Osteocyte (in vitro differentiated cells): Measurements from ENCODE around the gene GPC5. TPM values are rescaled to one million over a fixed set of nuclear protein-coding genes. Genes with fewer than 3 reads are reported as not detected.

ENCODE experiments used
- DNase-seq: peaks from one replicate; pipeline ENCODE4 v3.0.0; 2021; ENCODE audit warnings: mixed read lengths; ENCODE audit not compliant: unreplicated experiment; ENCODE audit errors: extremely low spot score
- H3K27ac Mint-ChIP-seq: one replicate; pipeline ENCODE4 v1.8.0; 2021; ENCODE audit warnings: mild to moderate bottlenecking, mixed read lengths; ENCODE audit not compliant: unreplicated experiment
- H3K27me3 Mint-ChIP-seq: one replicate; pipeline ENCODE4 v1.8.0; 2021; ENCODE audit warnings: mixed read lengths; ENCODE audit not compliant: unreplicated experiment
- H3K36me3 Mint-ChIP-seq: one replicate; pipeline ENCODE4 v1.8.0; 2021; ENCODE audit warnings: mixed read lengths; ENCODE audit not compliant: unreplicated experiment
- H3K4me1 Mint-ChIP-seq: one replicate; pipeline ENCODE4 v1.8.0; 2021; ENCODE audit warnings: mixed read lengths; ENCODE audit not compliant: unreplicated experiment
- H3K4me3 Mint-ChIP-seq: one replicate; pipeline ENCODE4 v1.8.0; 2021; ENCODE audit warnings: mild to moderate bottlenecking, moderate library complexity, mixed read lengths; ENCODE audit not compliant: unreplicated experiment
- H3K9me3 Mint-ChIP-seq: one replicate; pipeline ENCODE4 v1.8.0; 2021; ENCODE audit warnings: mixed read lengths; ENCODE audit not compliant: unreplicated experiment
- CTCF ChIP-seq: fragments of 200-600 bp; sonication (generic); IDR thresholded peaks from 2 replicates; pipeline ENCODE4 v1.5.0; 2021; ENCODE audit warnings: antibody characterized with exemption, mild to moderate bottlenecking, moderate library complexity
- total RNA-seq: library from RNA; stranded (reverse); gene quantifications from 2 replicates; pipeline ENCODE4 v1.2.1, GENCODE V29; 2021

Gene GPC5
- total RNA-seq, 1 donor from 2014 or later, result 12.9 TPM

GRCh38 chr13:92251671-92252210 lies 853.3 kb downstream of the GPC5 start:
- Mint-ChIP-seq H3K27ac (no peak overlapping the region), H3K9me3 (no peaks in the 10 kb centered on the region), H3K4me3 (no peak overlapping the region), H3K36me3 (no peaks in the 10 kb centered on the region), H3K4me1 (no peaks in the 10 kb centered on the region), H3K27me3 (peaks cover 14% of the 10 kb centered on the region)
- DNase-seq, result no peak
- no peak for TF ChIP-seq CTCF

GRCh38 chr13:92255526-92255925 lies 857.1 kb downstream of the GPC5 start:
- Mint-ChIP-seq H3K36me3 (no peaks in the 10 kb centered on the region), H3K27ac (no peak overlapping the region), H3K27me3 (peaks cover 23% of the 10 kb centered on the region), H3K4me3 (no peak overlapping the region), H3K4me1 (no peaks in the 10 kb centered on the region), H3K9me3 (no peaks in the 10 kb centered on the region)
- DNase-seq, result no peak
- no peak for TF ChIP-seq CTCF

- no peak for DNase-seq
- no peaks in the 10 kb centered on the region for H3K36me3 Mint-ChIP-seq
- H3K27me3 Mint-ChIP-seq, result peaks cover 23% of the 10 kb centered on the region
- TF ChIP-seq CTCF, result no peak
- H3K27ac Mint-ChIP-seq, result no peak overlapping the region
- H3K4me1 Mint-ChIP-seq, result no peaks in the 10 kb centered on the region
- H3K9me3 Mint-ChIP-seq, result no peaks in the 10 kb centered on the region
- H3K4me3 Mint-ChIP-seq, result no peak overlapping the region
These were observed 857.8 kb downstream of the GPC5 start for GRCh38 chr13:92256211-92256610.

GRCh38 chr13:92259046-92259445 lies 860.6 kb downstream of the GPC5 start:
- Mint-ChIP-seq H3K27me3 (peaks cover 17% of the 10 kb centered on the region), H3K36me3 (no peaks in the 10 kb centered on the region), H3K27ac (no peak overlapping the region), H3K4me1 (no peaks in the 10 kb centered on the region), H3K4me3 (no peak overlapping the region), H3K9me3 (no peaks in the 10 kb centered on the region)
- TF ChIP-seq CTCF, result no peak
- no peak for DNase-seq

- Mint-ChIP-seq H3K27ac (no peak overlapping the region), H3K36me3 (no peaks in the 10 kb centered on the region)
- TF ChIP-seq CTCF, result no peak
These were observed 861.1 kb downstream of the GPC5 start for GRCh38 chr13:92259523-92259922.

More at GRCh38 chr13:92259523-92259922, 861.1 kb downstream of the GPC5 start:
- no peaks in the 10 kb centered on the region for H3K9me3 Mint-ChIP-seq
- peaks cover 17% of the 10 kb centered on the region for H3K27me3 Mint-ChIP-seq
- no peaks in the 10 kb centered on the region for H3K4me1 Mint-ChIP-seq
- no peak overlapping the region for H3K4me3 Mint-ChIP-seq
- no peak for DNase-seq
